ENCODE results near the gene NFX1. TPM values are rescaled to one million over a fixed set of nuclear protein-coding genes. Genes with fewer than 3 reads are reported as not detected.
"Not testable (repeated sequence)": the region's sequence is repeated elsewhere in the genome, so short reads cannot be mapped to it uniquely, and the experiment has no call there.

NFX1 gene
- polyA plus RNA-seq, 3 donors from 2014 or later, result 8.8 to 27.0 (median 11.8) TPM

DNA sequence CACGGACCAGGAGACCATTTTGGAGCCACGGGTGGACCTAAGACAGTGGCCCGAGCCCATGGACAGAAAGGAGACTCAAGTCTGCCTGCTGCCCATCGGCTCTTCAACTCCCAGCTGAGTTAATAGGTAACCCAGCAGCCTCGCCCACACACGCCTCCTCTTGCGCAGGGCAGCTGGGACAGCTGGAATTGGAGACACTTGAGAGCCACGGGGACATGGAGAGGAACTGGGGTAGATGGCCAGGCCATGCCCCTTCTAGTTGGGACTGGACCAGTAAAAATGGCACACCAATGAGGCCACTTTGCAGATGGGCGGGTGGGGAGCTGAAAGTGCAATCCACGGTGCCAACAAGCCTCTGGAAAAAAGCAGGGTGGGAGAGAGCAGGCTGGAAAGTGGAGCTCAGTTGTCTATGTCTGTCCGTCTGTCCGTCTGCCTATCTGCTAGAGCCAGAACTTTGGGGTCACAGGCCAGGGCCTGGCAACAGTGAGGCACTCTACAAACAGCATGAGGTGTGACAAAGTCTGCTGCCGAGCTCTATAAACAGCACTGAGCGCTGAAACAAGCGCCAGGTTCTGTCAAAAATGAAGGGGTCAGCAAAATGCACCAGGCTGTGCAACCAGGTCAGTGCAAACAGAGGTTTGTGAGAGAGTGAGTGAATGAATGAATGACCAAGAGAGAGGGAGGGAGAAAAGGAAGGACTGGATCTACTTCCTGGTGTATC, 105.0 kb downstream of the NFX1 start:
- H3K36me3 Mint-ChIP-seq; H3K9me3 Mint-ChIP-seq; H3K4me1 Mint-ChIP-seq; H3K4me3 Mint-ChIP-seq; DNase-seq; H3K27me3 Mint-ChIP-seq (ENCODE audit: low read depth in 3 of 3); H3K27ac Mint-ChIP-seq: not testable (repeated sequence)

DNA sequence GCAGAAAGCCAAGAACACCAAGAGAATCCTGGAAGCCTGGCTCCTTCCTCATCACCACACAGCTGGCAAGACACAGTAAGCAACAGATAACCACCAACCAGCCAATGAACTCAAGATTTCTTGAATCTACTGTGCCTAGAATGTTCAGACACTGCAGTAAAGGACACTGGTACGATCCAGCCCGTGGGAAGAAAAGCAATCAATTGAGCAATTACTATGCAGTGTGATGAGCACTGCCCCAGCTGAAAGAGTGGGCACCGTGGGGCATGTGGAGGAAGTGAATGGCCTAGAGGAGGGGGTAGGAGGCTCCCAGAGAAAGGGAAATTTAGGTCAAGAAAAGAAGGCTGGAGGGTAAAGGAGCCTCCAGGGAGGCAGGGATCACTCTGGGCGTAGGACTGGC, 107.5 kb downstream of the NFX1 start:
- DNase-seq; H3K9me3 Mint-ChIP-seq; H3K36me3 Mint-ChIP-seq; H3K27ac Mint-ChIP-seq; H3K4me1 Mint-ChIP-seq; H3K27me3 Mint-ChIP-seq (ENCODE audit: low read depth in 3 of 3); H3K4me3 Mint-ChIP-seq: not testable (repeated sequence)

DNA sequence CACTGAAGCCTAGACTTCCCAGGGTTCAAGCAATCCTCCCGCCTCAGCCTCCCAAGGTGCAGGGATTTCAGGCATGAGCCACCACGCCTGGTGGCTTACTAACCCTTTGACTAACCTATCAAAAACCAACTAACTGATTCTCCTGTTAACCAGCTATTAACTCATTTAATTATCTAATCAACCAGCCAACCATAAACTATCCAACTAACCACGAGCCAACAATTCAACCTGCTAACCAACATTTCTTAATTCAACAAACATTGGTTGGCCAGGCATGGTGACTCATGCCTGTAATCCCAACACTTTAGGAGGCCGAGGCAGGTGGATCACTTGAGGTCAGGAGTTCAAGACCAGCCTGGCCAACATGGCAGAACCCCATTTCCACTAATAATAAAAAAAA, 108.7 kb downstream of the NFX1 start:
- not testable (repeated sequence) for H3K4me3 Mint-ChIP-seq; H3K9me3 Mint-ChIP-seq; H3K4me1 Mint-ChIP-seq; H3K27me3 Mint-ChIP-seq (ENCODE audit: low read depth in 3 of 3); H3K27ac Mint-ChIP-seq; H3K36me3 Mint-ChIP-seq; DNase-seq

DNA sequence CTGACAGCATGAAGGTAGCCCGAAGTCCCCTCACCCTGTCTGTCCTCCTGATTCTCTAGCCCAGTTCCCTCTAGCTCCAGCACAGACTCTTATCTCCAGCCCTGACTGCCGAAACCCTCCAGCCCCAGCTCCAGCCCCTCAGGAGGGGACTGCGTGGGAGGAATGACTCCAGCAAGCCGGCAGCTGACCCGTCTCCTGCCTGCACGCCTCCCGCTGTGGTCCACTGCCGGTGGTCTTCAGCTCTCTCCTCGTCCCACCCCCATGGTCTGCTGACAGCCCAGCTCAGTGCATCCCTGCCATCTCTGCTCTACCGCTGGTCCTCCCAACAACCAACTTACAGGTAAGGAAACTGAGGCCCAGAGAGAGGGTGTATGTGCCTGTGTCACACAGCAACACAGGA, 111.5 kb downstream of the NFX1 start:
- H3K27ac Mint-ChIP-seq; H3K4me1 Mint-ChIP-seq; H3K9me3 Mint-ChIP-seq; H3K27me3 Mint-ChIP-seq (ENCODE audit: low read depth in 3 of 3); H3K4me3 Mint-ChIP-seq; H3K36me3 Mint-ChIP-seq; DNase-seq: not testable (repeated sequence)

DNA sequence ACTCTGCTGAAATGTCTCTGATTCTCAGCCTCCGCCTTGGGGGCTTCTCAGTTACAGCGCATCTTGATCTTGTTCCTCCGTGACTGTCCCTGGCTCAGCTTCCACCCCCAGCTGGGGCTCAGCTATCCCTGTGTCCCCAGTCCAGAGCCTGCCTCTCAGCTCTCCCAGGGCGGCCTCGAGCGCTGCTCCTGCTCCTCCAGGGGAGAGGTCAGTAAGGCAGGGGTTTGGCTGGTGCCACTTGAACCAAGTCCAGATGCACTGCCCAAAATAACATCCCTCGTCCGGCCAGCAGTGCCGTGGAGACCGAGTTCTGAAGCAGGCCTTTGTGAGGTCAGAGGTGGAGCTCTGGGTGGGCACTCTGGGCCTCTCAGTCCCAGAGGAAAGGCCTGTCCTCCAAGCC, 112.1 kb downstream of the NFX1 start, which contains the start of gene AQP7:
Gene AQP7 (minus strand): TSS at position 198 of the 400 bp plus-strand sequence. CDS start 1,306 bp downstream, outside the sequence.
- H3K9me3 Mint-ChIP-seq; DNase-seq; H3K27ac Mint-ChIP-seq; H3K4me3 Mint-ChIP-seq; H3K4me1 Mint-ChIP-seq; H3K36me3 Mint-ChIP-seq; H3K27me3 Mint-ChIP-seq (ENCODE audit: low read depth in 3 of 3): not testable (repeated sequence)

DNA sequence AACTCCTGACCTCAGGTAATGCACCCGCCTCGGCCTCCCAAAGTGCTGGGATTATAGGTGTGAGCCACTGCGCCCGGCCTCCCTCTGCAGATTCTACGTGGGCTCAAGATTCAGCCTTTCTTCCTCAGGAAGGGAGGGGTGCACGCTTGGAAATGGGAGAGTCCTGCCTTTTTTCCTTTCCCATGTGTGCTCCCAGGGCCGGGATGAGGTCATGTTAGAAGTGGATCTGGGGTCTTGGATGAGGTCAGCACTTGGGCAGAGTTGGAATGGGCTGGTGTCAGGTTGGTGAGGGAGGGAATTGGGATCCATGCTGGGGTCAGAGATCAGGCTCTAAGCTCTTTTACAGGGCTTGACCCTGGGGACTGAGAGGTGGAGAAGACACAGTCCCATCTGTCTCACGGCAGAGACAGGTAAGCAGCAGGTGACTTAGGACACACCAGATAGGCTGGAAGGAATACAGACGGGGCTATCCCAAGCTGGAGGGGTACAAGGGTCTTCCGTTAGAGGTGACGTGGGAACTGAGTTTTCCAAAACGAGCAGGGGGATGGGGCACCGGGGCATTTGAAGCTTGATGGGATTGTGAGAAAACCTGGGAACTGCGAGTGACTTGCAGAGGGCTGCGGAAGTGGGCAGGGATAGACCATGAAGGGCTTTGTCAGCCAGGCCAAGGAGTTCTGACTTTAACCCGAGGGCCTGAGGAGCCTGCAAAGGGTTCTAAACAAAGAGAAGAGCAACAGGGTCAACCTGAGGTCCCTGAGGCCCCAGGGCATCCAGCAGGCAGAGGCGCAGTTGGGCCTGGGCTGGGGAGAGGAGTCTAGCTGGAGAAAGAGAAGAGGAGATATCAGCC, 113.8 kb downstream of the NFX1 start:
- Mint-ChIP-seq H3K27ac (peak overlapping the region in 1 of 6 donors; percentile 44), H3K9me3 (no peaks in the 10 kb centered on the region), H3K36me3 (no peaks in the 10 kb centered on the region), H3K27me3 (ENCODE audit: low read depth in 3 of 3) (peaks cover 0 to 3% (median 2%) of the 10 kb centered on the region in 3 donors), H3K4me1 (no peaks in the 10 kb centered on the region), H3K4me3 (no peak overlapping the region)
- DNase-seq, result no peak

DNA sequence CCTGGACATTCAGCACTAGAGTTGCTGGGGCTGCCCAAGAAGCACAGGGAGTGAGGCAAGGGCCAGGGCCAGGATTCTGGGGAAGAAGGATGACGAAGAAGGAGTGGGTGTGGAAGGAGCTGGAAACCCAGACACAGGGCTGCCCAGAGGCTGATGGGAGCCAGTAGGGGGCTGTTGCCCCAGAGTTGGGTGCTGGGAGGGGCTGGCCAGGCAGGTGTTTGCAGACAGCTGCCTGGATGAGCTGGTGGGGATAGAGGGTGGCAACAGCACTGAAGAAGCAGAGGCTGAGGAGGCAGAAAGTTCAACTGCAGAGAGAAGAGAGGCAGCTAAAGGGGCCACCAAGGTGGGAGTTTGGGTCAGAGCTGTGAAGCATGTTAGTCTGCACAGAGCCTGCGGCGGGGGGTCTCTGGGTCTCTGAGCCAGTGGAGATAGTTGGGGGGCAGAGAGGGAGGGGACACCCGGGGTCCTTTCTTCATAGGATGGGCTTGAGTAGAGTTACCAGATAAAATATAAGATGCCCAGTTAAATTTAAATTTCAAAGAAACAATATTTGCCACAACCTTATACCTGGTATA, 114.6 kb downstream of the NFX1 start:
- DNase-seq, result no peak
- Mint-ChIP-seq H3K27ac (no peak overlapping the region), H3K27me3 (ENCODE audit: low read depth in 3 of 3) (peaks cover 0 to 3% (median 2%) of the 10 kb centered on the region in 3 donors), H3K36me3 (no peaks in the 10 kb centered on the region), H3K4me1 (no peaks in the 10 kb centered on the region), H3K9me3 (no peaks in the 10 kb centered on the region), H3K4me3 (no peak overlapping the region)

DNA sequence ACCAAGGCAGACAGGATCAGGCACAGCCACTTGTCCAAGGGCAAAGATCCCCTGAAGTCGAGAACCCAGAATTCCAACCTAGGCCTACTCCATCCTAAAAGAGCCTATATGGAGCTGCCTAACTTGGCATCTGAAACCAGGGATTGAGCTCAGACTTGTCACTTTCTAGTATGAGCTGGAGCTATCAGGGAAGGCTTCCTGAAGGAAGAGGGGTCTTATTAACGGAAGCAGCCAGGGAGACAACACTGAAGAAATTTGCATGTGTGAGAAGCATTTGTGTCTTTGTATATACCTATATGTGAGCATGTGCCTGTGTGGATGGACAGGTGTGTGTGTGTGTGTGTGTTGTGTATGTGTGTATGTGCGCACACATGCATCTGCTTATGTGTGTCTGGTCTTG, 116.7 kb downstream of the NFX1 start:
- DNase-seq, result no peak
- Mint-ChIP-seq H3K4me1 (no peaks in the 10 kb centered on the region), H3K27ac (no peak overlapping the region), H3K27me3 (ENCODE audit: low read depth in 3 of 3) (peaks cover 2 to 7% (median 3%) of the 10 kb centered on the region in 3 donors), H3K36me3 (no peaks in the 10 kb centered on the region), H3K4me3 (no peak overlapping the region), H3K9me3 (no peaks in the 10 kb centered on the region)

DNA sequence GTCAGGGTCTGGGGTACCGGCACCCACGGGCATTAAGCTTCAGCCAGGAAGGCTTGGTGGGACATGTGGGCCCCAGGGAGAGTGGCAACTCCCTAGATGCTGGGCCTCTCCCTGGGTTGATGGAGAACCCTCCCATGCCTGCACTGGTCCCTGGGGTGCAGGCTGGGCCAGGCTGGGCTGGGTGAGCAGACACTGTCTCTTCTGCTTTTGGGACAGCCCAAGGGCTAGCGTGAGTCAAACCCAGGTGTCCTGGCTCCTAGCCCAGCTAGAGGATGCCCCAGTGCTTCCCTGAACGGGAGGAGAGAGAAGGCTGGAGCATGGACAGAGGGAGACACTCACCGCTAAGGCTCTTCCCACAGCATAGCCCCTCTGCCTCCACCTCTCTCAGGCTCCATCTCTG, 117.8 kb downstream of the NFX1 start:
- H3K4me1 Mint-ChIP-seq, result no peaks in the 10 kb centered on the region
- H3K9me3 Mint-ChIP-seq, result no peaks in the 10 kb centered on the region
- peaks cover 2 to 7% (median 3%) of the 10 kb centered on the region in 3 donors for H3K27me3 Mint-ChIP-seq (ENCODE audit: low read depth in 3 of 3)
- no peak for DNase-seq
- H3K36me3 Mint-ChIP-seq, result no peaks in the 10 kb centered on the region
- H3K27ac Mint-ChIP-seq, result no peak overlapping the region
- H3K4me3 Mint-ChIP-seq, result no peak overlapping the region

DNA sequence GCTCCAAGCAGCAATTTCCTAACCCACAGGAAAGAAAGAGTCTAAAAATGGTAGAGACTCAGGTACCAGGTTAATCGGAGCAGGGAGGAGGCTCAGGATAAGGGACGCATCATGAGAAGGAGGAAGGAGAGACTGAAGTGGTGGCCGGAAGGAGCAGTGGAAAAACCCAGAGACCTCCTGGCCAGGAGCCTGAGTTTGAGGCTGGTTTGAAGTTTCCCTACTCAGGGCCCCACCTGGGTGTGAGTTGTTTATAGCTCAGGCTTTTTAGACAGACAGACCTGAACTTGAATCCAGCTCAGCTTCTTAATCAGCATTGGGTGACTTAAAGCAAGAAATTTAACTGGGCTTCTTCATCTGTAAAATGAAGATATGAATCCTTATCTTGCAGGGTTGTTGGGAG, 124.0 kb downstream of the NFX1 start:
- DNase-seq, result no peak
- H3K36me3 Mint-ChIP-seq, result no peaks in the 10 kb centered on the region
- H3K27me3 Mint-ChIP-seq (ENCODE audit: low read depth in 3 of 3), result peaks cover 1 to 14% (median 2%) of the 10 kb centered on the region in 3 donors
- H3K4me3 Mint-ChIP-seq, result no peak overlapping the region
- H3K4me1 Mint-ChIP-seq, result peaks cover 5 to 19% of the 10 kb centered on the region in 2 donors
- no peaks in the 10 kb centered on the region for H3K9me3 Mint-ChIP-seq
- no peak overlapping the region for H3K27ac Mint-ChIP-seq

DNA sequence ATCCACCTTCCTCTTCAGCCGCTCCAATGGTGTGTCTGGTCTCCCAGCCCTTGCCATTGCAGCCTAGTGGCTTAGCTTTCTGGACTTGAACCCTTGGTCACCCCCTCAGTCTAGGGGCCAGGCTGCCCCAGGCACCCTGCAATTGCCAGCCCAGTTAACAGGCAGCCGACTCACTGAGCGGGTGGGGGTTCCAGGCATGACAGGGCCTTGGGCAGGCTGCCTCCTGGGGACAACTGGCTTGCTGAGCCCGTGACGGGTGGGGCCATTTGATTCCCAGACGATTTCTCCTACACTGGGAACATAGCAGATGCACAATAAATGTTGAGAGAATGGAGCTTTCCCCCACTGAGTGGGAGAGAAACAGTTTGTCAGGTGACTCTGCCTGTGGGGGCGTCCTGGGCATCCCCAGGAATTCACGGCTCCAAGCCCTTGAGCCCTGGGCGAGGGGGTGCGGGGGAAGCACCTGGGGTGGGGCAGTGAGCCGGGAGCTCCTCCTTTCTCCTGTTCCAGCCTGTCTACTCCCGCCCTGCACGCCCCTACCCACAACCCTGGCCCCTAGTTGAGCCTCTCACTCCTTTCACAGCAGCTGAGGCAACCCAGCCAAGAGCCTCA, 124.7 kb downstream of the NFX1 start:
- no peaks in the 10 kb centered on the region for H3K9me3 Mint-ChIP-seq
- H3K4me3 Mint-ChIP-seq, result no peak overlapping the region
- peaks cover 1 to 14% (median 2%) of the 10 kb centered on the region in 3 donors for H3K27me3 Mint-ChIP-seq (ENCODE audit: low read depth in 3 of 3)
- no peaks in the 10 kb centered on the region for H3K36me3 Mint-ChIP-seq
- peaks cover 5 to 19% of the 10 kb centered on the region in 2 donors for H3K4me1 Mint-ChIP-seq
- peak overlapping the region in 1 of 6 donors; percentile 49 for H3K27ac Mint-ChIP-seq
- DNase-seq, result no peak

DNA sequence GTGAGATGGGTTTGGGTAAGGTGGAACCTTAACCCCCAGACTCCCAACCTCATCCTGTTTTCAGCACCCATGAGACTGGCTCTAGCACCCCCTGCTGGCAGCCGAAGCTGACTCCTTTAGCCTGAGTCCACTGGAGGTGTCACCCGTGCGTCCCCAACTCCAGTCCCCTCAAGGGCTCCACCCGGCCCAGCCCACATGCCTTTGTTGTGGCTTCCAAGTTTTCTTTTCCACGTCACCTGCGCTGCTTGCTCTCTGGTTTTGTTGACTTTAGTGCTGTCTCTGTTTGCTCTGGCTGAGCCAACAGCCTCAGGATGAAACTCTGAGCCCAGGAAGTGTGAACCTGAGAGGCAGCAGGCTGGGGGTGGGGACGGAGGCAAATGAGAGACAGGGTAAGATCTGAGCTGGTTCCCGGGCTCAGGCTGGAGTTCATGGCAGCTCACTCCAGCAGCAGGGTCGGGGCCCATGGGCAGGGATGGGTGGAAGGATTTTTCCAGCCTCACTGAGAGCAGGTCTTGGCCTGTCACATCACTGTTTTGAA, 125.3 kb downstream of the NFX1 start:
- Mint-ChIP-seq H3K27me3 (ENCODE audit: low read depth in 3 of 3) (peaks cover 1 to 12% (median 2%) of the 10 kb centered on the region in 3 donors), H3K9me3 (no peaks in the 10 kb centered on the region), H3K4me3 (no peak overlapping the region), H3K27ac (peak overlapping the region in 1 of 6 donors; percentile 49), H3K36me3 (no peaks in the 10 kb centered on the region), H3K4me1 (peaks cover 5 to 19% of the 10 kb centered on the region in 2 donors)
- peak; percentile 36 to 47 (median 45) for DNase-seq

DNA sequence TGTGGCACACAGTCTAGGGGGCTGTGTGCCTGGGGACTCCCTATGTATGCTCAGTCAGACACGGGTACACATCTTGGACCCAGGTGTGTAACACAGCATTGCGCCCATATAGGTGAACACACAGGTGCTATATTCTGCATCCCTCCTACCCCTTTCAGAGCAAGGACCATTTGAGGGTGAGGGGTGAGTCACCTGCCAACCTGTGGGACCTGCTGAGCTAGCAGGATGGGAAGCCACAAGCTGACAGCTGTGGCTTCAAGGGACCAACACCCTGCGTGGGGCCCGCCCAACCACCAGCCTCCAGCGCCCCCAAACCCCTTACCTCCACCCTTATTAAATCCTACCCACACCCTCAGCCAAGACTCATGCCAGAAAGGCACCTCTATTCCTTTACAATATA, 126.7 kb downstream of the NFX1 start:
- DNase-seq, result no peak
- H3K36me3 Mint-ChIP-seq, result no peaks in the 10 kb centered on the region

More for the DNA sequence above, 126.7 kb downstream of the NFX1 start:
- peak overlapping the region in 1 of 6 donors; percentile 55 for H3K27ac Mint-ChIP-seq
- no peak overlapping the region for H3K4me3 Mint-ChIP-seq
- no peaks in the 10 kb centered on the region for H3K9me3 Mint-ChIP-seq
- H3K27me3 Mint-ChIP-seq (ENCODE audit: low read depth in 3 of 3), result peaks cover 0 to 13% (median 0%) of the 10 kb centered on the region in 3 donors
- peaks cover 5 to 19% of the 10 kb centered on the region in 2 donors for H3K4me1 Mint-ChIP-seq
